Brain microvascular endothelial cell (primary cell): ENCODE results near the gene GRK3.

Experiments used
- DNase-seq: peaks from one replicate; pipeline ENCODE4 v3.0.0-alpha.2; 2020
- H3K27ac ChIP-seq: fragments of 250-450 bp; sonication (Bioruptor Pico); 2 replicates; pipeline ENCODE4 v1.5.1; 2020; ENCODE audit warnings: mild to moderate bottlenecking, moderate library complexity
- H3K27me3 ChIP-seq: fragments of 250-450 bp; sonication (Bioruptor Pico); replicated peaks from 2 replicates; pipeline ENCODE4 v1.5.1; 2020; ENCODE audit warnings: mild to moderate bottlenecking
- H3K36me3 ChIP-seq: fragments of 250-450 bp; sonication (Bioruptor Pico); replicated peaks from 2 replicates; pipeline ENCODE4 v1.5.1; 2020; ENCODE audit warnings: mild to moderate bottlenecking
- H3K4me3 ChIP-seq: 2 replicates; pipeline ENCODE4 v1.5.1; 2011; ENCODE audit warnings: low read depth, mild to moderate bottlenecking, control low read depth, low read length, moderate library complexity
- in situ Hi-C: cut with HindIII; loops from 2 replicates; pipeline ENCODE4 v1.10.0; 2017; ENCODE audit warnings: low sequenced_read_pairs, low pct_ligation_motif_present
- TF ChIP-seq, protein P1 (sequence below): IDR thresholded peaks from 2 replicates; pipeline ENCODE4 v1.5.1; 2011; ENCODE audit warnings: low read depth, mild to moderate bottlenecking, moderate library complexity, low read length, control low read depth, inconsistent platforms; ENCODE audit errors: missing control alignments

Gene GRK3

DNA sequence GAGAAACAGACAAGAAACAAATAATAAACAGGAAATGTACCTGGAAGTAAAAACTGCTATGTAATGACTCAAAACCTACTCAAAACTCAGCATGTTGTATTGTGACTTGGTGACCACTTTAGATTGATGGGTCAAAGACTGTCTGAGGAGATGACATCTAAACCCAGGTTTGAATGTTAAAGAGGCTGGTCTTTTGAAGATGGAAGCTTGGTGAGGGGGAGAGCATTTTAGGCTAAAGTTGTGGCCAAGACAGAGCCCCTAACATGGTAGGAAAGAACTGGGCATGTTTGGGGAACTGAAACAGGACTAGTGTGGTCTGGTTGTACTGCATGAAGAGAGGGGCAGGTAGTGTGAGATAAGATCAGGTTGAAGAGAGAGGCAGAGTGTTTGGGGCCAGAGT, 92.2 kb downstream of the GRK3 start:
- Histone ChIP-seq H3K27me3 (no peaks in the 10 kb centered on the region), H3K36me3 (no peaks in the 10 kb centered on the region), H3K4me3 (no peak overlapping the region), H3K27ac (no peak overlapping the region)
- in situ Hi-C loops: no loop called here
- no peak for DNase-seq
- TF ChIP-seq, protein P1, sequence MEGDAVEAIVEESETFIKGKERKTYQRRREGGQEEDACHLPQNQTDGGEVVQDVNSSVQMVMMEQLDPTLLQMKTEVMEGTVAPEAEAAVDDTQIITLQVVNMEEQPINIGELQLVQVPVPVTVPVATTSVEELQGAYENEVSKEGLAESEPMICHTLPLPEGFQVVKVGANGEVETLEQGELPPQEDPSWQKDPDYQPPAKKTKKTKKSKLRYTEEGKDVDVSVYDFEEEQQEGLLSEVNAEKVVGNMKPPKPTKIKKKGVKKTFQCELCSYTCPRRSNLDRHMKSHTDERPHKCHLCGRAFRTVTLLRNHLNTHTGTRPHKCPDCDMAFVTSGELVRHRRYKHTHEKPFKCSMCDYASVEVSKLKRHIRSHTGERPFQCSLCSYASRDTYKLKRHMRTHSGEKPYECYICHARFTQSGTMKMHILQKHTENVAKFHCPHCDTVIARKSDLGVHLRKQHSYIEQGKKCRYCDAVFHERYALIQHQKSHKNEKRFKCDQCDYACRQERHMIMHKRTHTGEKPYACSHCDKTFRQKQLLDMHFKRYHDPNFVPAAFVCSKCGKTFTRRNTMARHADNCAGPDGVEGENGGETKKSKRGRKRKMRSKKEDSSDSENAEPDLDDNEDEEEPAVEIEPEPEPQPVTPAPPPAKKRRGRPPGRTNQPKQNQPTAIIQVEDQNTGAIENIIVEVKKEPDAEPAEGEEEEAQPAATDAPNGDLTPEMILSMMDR: no peak

DNA sequence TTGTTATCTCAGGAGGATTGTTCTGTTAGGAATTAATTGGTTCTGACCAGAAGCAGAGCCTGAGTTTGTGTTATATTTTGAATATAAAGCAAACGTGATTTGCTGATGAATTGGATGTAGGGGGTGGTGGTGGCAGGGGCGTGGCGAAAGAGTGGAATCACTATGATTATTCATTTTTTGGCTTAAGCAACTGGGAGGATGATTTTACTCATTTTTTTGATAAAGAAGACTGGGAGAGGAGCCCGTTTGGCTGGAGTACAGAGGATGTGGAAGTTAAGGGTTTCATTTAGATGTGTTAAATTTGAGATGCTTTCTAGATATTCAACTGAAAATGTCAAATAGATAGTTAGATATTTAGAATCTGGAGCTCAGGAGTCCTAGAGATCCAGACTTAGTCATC, 94.2 kb downstream of the GRK3 start:
- in situ Hi-C loops: no loop called here
- DNase-seq: no peak
- H3K27me3 ChIP-seq: no peaks in the 10 kb centered on the region
- H3K4me3 ChIP-seq: no peak overlapping the region
- TF ChIP-seq, protein P1: no peak
- no peaks in the 10 kb centered on the region for H3K36me3 ChIP-seq
- H3K27ac ChIP-seq: no peak overlapping the region

DNA sequence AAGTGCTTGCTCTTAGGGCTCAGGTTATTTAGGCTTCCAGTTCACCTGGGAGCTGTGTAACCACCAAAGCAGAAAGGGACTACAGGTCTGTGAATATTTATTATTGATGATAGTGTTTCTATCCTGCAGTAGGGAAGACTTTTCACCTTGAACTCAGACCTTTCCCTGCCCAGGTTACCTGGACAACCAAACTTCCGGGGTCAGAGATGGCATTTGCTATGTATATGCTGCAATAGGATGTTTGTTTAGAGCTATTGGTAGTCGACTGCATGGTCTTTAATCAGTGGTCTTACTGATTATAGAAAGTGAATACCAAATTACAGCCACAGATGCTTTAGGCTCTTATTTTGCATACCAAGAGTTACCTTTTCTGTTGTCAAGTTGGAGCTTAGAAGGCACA, 94.9 kb downstream of the GRK3 start:
- Histone ChIP-seq H3K36me3 (no peaks in the 10 kb centered on the region), H3K27ac (no peak overlapping the region), H3K27me3 (no peaks in the 10 kb centered on the region), H3K4me3 (no peak overlapping the region)
- in situ Hi-C loops: no loop called here
- DNase-seq: no peak
- TF ChIP-seq, protein P1: no peak

DNA sequence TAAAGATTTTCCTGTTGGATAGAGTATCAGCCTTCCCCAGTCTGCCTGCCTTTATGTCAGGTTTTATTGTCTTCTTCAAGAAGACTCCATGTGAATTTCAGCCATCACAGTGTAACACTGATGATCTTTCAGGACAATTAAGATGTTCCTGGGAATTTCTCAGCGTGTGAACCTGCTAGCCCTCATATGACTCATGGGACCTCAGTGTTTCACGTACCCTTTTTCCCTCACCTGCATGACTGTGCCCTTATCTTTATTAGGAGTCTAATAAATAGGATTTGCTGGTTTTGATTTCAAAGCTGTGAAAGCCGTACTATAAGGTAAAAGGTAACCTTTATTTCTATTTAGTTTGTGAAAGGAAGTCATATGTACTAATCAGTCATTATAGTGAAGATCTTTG, 95.9 kb downstream of the GRK3 start:
- in situ Hi-C loops: no loop called here
- H3K27me3 ChIP-seq: no peaks in the 10 kb centered on the region
- H3K4me3 ChIP-seq: no peak overlapping the region
- DNase-seq: no peak
- no peak overlapping the region for H3K27ac ChIP-seq
- TF ChIP-seq, protein P1: no peak
- H3K36me3 ChIP-seq: no peaks in the 10 kb centered on the region

DNA sequence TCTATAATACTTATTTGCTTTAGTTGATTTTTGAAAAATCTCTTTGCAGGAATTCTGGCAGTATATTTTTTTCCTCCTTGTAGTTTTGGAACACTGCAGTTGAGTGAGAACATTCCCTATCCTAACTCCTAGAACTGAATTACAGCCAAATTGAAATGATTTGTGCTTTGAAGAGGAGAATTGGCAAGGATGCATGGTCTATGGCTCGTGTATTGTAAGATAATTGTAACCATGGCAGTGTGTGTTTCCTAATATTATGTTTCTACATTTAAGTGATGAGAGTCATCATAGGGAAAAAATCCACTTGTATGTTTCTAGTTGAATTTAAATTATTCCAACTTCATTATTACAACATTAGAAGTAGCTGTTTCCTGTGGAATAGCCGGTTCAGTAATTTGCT, 96.6 kb downstream of the GRK3 start:
- H3K27ac ChIP-seq: no peak overlapping the region
- H3K36me3 ChIP-seq: no peaks in the 10 kb centered on the region
- no peaks in the 10 kb centered on the region for H3K27me3 ChIP-seq
- no peak overlapping the region for H3K4me3 ChIP-seq
- DNase-seq: no peak
- in situ Hi-C loops: no loop called here
- TF ChIP-seq, protein P1: no peak

DNA sequence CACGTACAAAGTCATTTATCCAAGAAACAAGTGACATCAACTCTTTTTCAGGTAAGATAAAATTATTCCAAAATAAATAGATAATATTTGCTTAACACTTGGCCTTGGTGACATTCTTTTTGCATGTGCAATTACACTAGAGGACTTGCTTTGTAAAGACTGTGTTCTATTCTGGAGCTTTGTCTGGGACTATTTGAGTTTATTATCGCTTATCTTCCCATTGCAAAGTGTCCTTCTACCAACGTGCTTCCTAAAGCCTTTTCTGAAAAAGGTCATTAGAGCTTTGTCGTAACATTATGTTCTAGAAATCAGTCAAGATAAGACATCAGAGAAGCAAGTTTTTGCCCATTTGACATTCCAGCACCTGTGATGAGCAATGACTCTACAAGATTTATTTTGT, 99.2 kb downstream of the GRK3 start:
- DNase-seq: no peak
- Histone ChIP-seq H3K36me3 (no peaks in the 10 kb centered on the region), H3K27ac (no peak overlapping the region), H3K4me3 (no peak overlapping the region), H3K27me3 (no peaks in the 10 kb centered on the region)
- TF ChIP-seq, protein P1: no peak
- in situ Hi-C loops: no loop called here
